OCI-LY7 (cell line): ENCODE data around the gene DNAJC6. TPM values are rescaled to one million over a fixed set of nuclear protein-coding genes. Genes with fewer than 3 reads are reported as not detected.

Experiments
- BruUV-seq: library from RNA; stranded (reverse); fragments of 400-500 nt; replicated peaks from 2 replicates; lab custom pipeline; 2021; lab: Mats Ljungman, UMichigan
- CTCF ChIA-PET: fragments of 300-600 bp; sonication (Branson Sonifier 250); formaldehyde crosslinking; loops from one replicate; lab custom pipeline; 2022; ENCODE audit warnings: antibody characterized with exemption; ENCODE audit not compliant: unreplicated experiment; lab: Charles Lee
- POLR2A ChIA-PET: fragments of 300-600 bp; sonication (Branson Sonifier 250); formaldehyde crosslinking; loops from one replicate; lab custom pipeline; 2022; ENCODE audit warnings: antibody characterized with exemption; lab: Charles Lee
- DNase-seq: peaks from one replicate; pipeline ENCODE4 v3.0.0-alpha.2; 2015; ENCODE audit warnings: low spot score
- H2AFZ ChIP-seq: fragments of 200-600 bp; sonication (generic), shearing (Covaris generic); 2 replicates; pipeline ENCODE4 v1.6.1; 2014; ENCODE audit warnings: mild to moderate bottlenecking, antibody characterized with exemption, low read length, moderate library complexity
- H3K27ac ChIP-seq: fragments of 200-600 bp; sonication (generic); 2 replicates; pipeline ENCODE4 v1.5.1; 2014; ENCODE audit warnings: mixed run types, low read depth, mild to moderate bottlenecking, moderate library complexity, low read length, inconsistent platforms; ENCODE audit not compliant: poor library complexity, severe bottlenecking
- H3K36me3 ChIP-seq: fragments of 200-600 bp; sonication (generic); 2 replicates; pipeline ENCODE4 v1.6.1; 2014; ENCODE audit warnings: mild to moderate bottlenecking, antibody characterized with exemption, low read length, moderate library complexity, mixed read lengths; ENCODE audit not compliant: insufficient read depth
- H3K4me1 ChIP-seq: fragments of 200-600 bp; sonication (generic); 2 replicates; pipeline ENCODE4 v1.5.1; 2014; ENCODE audit warnings: mild to moderate bottlenecking, low read length; ENCODE audit not compliant: insufficient read depth, poor library complexity, severe bottlenecking
- H3K4me2 ChIP-seq: fragments of 200-600 bp; sonication (generic); 2 replicates; pipeline ENCODE4 v1.6.1; 2014; ENCODE audit warnings: mild to moderate bottlenecking, low read length
- H3K4me3 ChIP-seq: fragments of 200-600 bp; sonication (generic); 2 replicates; pipeline ENCODE4 v1.5.1; 2014; ENCODE audit warnings: mild to moderate bottlenecking, low read depth, low read length; ENCODE audit not compliant: poor library complexity, severe bottlenecking
- H3K79me2 ChIP-seq: fragments of 200-600 bp; sonication (generic); 2 replicates; pipeline ENCODE4 v1.6.1; 2016; ENCODE audit warnings: low read depth, mild to moderate bottlenecking, low read length, moderate library complexity, mixed read lengths; ENCODE audit not compliant: insufficient read depth
- H3K9me2 ChIP-seq: fragments of 200-600 bp; sonication (generic); 2 replicates; pipeline ENCODE4 v1.6.1; 2016; ENCODE audit warnings: mild to moderate bottlenecking, low read length, mixed read lengths; ENCODE audit not compliant: insufficient read depth
- H3K9me3 ChIP-seq: fragments of 200-600 bp; sonication (generic); 2 replicates; pipeline ENCODE4 v1.6.1; 2014; ENCODE audit warnings: mild to moderate bottlenecking, mixed run types, low read length, mixed read lengths
- H4K20me1 ChIP-seq: fragments of 200-600 bp; sonication (generic); 2 replicates; pipeline ENCODE4 v1.6.1; 2014; ENCODE audit warnings: mild to moderate bottlenecking, antibody characterized with exemption, low read length, moderate library complexity, mixed read lengths; ENCODE audit not compliant: insufficient read depth
- CTCF ChIP-seq: fragments of 200-600 bp; sonication (generic); conservative IDR thresholded peaks from 2 replicates; pipeline ENCODE4 v1.5.1; 2014; ENCODE audit warnings: mild to moderate bottlenecking, antibody characterized with exemption, low read length, moderate library complexity, mixed read lengths
- EZH2phosphoT487 ChIP-seq: fragments of 200-600 bp; sonication (generic); IDR thresholded peaks from 2 replicates; pipeline ENCODE4 v1.6.1; 2018; ENCODE audit warnings: low read depth, borderline replicate concordance, mild to moderate bottlenecking, mixed run types, antibody characterized with exemption, low read length, moderate library complexity, mixed read lengths
- intact Hi-C: fragments of 100-400 bp; cut with micrococcal nuclease; formaldehyde crosslinking; loops from one replicate; pipeline ENCODE4 v1.10.0; 2022; ENCODE audit not compliant: unreplicated experiment
- total RNA-seq, 2 experiments: library from RNA; depleted of rRNA in 1 of 2; stranded (reverse); fragments of >200 nt in 1 of 2; shearing (Covaris generic) in 1 of 2; gene quantifications; 2 replicates each; pipeline ENCODE4 v1.2.3, GENCODE V29; 2014 to 2022

Gene DNAJC6
- total RNA-seq, 2 experiments from 2014 or later: 6.6 to 10.2 TPM

GRCh38 chr1:65343286-65343685 lies 33.9 kb downstream of the DNAJC6 start:
- Histone ChIP-seq H3K4me3 (no peak overlapping the region), H3K36me3 (no peaks in the 10 kb centered on the region), H3K4me1 (no peaks in the 10 kb centered on the region), H4K20me1 (no peaks in the 10 kb centered on the region), H3K4me2 (no peak overlapping the region), H3K79me2 (no peaks in the 10 kb centered on the region), H3K9me3 (no peaks in the 10 kb centered on the region), H2AFZ (no peak overlapping the region), H3K9me2 (no peaks in the 10 kb centered on the region), H3K27ac (no peak overlapping the region)
- BruUV-seq: no TSS peak
- ChIA-PET POLR2A (no interaction called here), CTCF (no interaction called here)
- no peak for DNase-seq
- intact Hi-C loops: no loop called here
- TF ChIP-seq EZH2phosphoT487: no peak
- TF ChIP-seq CTCF: no peak

DNA sequence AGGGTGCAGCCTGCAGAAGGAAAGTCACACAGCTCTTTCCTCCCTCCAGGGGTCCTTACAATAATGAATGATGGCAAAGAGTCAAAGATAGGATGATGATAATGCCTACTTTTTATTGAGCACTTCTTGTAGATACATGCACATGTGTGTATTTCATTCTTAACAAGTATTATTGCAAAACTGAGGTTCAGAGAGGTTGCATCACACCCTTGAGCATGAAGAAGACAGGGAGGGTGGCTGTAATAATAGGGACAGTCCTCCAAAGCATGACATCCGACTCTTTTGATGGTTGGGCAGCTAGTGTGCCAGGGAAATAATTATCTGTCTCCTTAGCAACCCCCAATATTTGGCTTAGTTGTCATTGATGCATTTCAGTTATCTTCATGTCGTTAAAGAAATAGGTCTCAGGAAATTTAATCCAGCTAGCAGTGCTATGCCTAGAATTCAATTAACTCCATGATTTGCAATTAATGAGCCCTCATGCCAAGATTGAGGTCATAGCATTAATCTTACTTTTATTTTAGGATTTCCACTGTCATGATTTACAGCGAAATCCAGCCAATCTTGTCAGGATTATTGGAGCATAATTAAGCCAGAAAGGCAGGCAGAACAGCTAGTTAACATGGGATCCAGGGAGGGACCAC lies 35.0 kb downstream of the DNAJC6 start:
- no peak for DNase-seq
- ChIA-PET CTCF (no interaction called here), POLR2A (no interaction called here)
- BruUV-seq: no TSS peak
- no peaks in the 10 kb centered on the region for H3K36me3 ChIP-seq
- no peaks in the 10 kb centered on the region for H3K79me2 ChIP-seq
- no peaks in the 10 kb centered on the region for H3K9me2 ChIP-seq
- no peaks in the 10 kb centered on the region for H3K4me1 ChIP-seq
- H4K20me1 ChIP-seq: no peaks in the 10 kb centered on the region
- intact Hi-C loops: no loop called here
- no peak overlapping the region for H3K27ac ChIP-seq
- no peak overlapping the region for H3K4me2 ChIP-seq
- no peak overlapping the region for H3K4me3 ChIP-seq
- TF ChIP-seq EZH2phosphoT487 (no peak), CTCF (no peak)
- H3K9me3 ChIP-seq: no peaks in the 10 kb centered on the region
- H2AFZ ChIP-seq: no peak overlapping the region

- TF ChIP-seq CTCF: no peak
- TF ChIP-seq EZH2phosphoT487: no peak
- Histone ChIP-seq H3K4me2 (no peak overlapping the region), H4K20me1 (no peaks in the 10 kb centered on the region), H3K9me3 (no peaks in the 10 kb centered on the region), H3K27ac (no peak overlapping the region), H3K79me2 (no peaks in the 10 kb centered on the region), H3K36me3 (no peaks in the 10 kb centered on the region), H3K4me1 (no peaks in the 10 kb centered on the region), H2AFZ (no peak overlapping the region), H3K9me2 (no peaks in the 10 kb centered on the region), H3K4me3 (no peak overlapping the region)
- intact Hi-C loops: no loop called here
- POLR2A ChIA-PET: interaction anchor here (0.6 kb wide), 1 partner anchor 607 kb away, joined by 3 read pairs; no protein-coding TSS in a partner anchor
- CTCF ChIA-PET: no interaction called here
- DNase-seq: no peak
- BruUV-seq: no TSS peak
Measured at GRCh38 chr1:65346190-65346589, 36.8 kb downstream of the DNAJC6 start.
